HepG2 (cell line): ENCODE data around the gene PBX1. TPM values are rescaled to one million over a fixed set of nuclear protein-coding genes. Genes with fewer than 3 reads are reported as not detected.

Experiments used
- ATAC-seq: fragments of 200-7000 bp; cut with Tn5 transposase; 3 replicates; pipeline ENCODE4 v1.9.1; 2020; ENCODE audit warnings: mild to moderate bottlenecking, moderate library complexity
- BruUV-seq: library from RNA; stranded (reverse); fragments of 400-500 nt; replicated peaks from 2 replicates; lab custom pipeline; 2021; lab: Mats Ljungman, UMichigan
- CTCF ChIA-PET: fragments of 300-600 bp; formaldehyde crosslinking; extraction: SDS; loops from one replicate; lab custom pipeline; 2021; ENCODE audit warnings: low total read pairs, inconsistent platforms, low intra/inter-chr PET ratio; lab: Yijun Ruan, JAX
- POLR2A ChIA-PET: fragments of 350-600 bp; sonication (Branson Sonifier 250); formaldehyde crosslinking; loops from one replicate; lab custom pipeline; 2020; ENCODE audit warnings: antibody characterized with exemption, inconsistent platforms; lab: Yijun Ruan, JAX
- DNase-seq: peaks from one replicate; pipeline ENCODE4 v3.0.0-alpha.2; 2015; ENCODE audit warnings: low spot score
- FAIRE-seq: peaks from 3 replicates; lab custom pipeline; 2011; peaks lifted over from hg19 to GRCh38; lab: Jason Lieb, UNC
- H2AFZ ChIP-seq: one replicate; pipeline ENCODE4 v1.6.1; 2011; ENCODE audit warnings: low read length, inconsistent platforms
- H3K27ac ChIP-seq: fragments of 300-600 bp; 3 replicates; pipeline ENCODE4 v1.8.0; 2011; ENCODE audit warnings: mixed run types, mild to moderate bottlenecking, mixed read lengths, low read length, inconsistent platforms; ENCODE audit not compliant: insufficient read depth; ENCODE audit errors: extremely low read length
- H3K27me3 ChIP-seq, 2 experiments: fragments of 200-600 bp in 1 of 2; 2 replicates in 1 of 2; 3 replicates in 1 of 2; pipeline versions ENCODE4 v1.6.0 to v1.8.0; 2011; ENCODE audit warnings: low read length in 2 of 2, mild to moderate bottlenecking in 2 of 2, moderate library complexity in 2 of 2, inconsistent platforms in 1 of 2; ENCODE audit not compliant: insufficient read depth in 2 of 2, control insufficient read depth in 1 of 2
- H3K36me3 ChIP-seq, 2 experiments: fragments of 200-600 bp in 1 of 2; replicated peaks in 1 of 2; 2 replicates in 1 of 2; 3 replicates in 1 of 2; pipeline versions ENCODE4 v1.5.1 to v1.8.0; 2011; ENCODE audit warnings: low read length in 2 of 2, inconsistent platforms in 1 of 2; ENCODE audit not compliant: insufficient read depth in 2 of 2, control insufficient read depth in 1 of 2
- H3K4me1 ChIP-seq: 2 replicates; pipeline ENCODE4 v1.5.1; 2012; ENCODE audit warnings: low read length, inconsistent platforms; ENCODE audit not compliant: insufficient read depth
- H3K4me2 ChIP-seq: 2 replicates; pipeline ENCODE4 v1.6.0; 2011; ENCODE audit warnings: low read depth, low read length, inconsistent platforms
- H3K4me3 ChIP-seq, 3 experiments: fragments of 200-600 bp in 1 of 3; sonication (generic), shearing (Covaris generic) in 1 of 3; replicated peaks in 1 of 3; 2 replicates each; pipeline ENCODE4 v1.5.1; 2011 to 2016; ENCODE audit warnings: low read length in 3 of 3, inconsistent platforms in 2 of 3, low read depth in 2 of 3, mild to moderate bottlenecking in 2 of 3, control low read depth in 1 of 3, mixed read lengths in 1 of 3; ENCODE audit not compliant: insufficient read depth in 1 of 3
- H3K79me2 ChIP-seq: one replicate; pipeline ENCODE4 v1.6.1; 2011; ENCODE audit warnings: low read length, inconsistent platforms; ENCODE audit not compliant: insufficient read depth
- H3K9ac ChIP-seq: 2 replicates; pipeline ENCODE4 v1.6.0; 2011; ENCODE audit warnings: mild to moderate bottlenecking, low read depth, low read length, inconsistent platforms; ENCODE audit not compliant: insufficient read depth
- H3K9me3 ChIP-seq: 2 replicates; pipeline ENCODE4 v1.5.1; 2012; ENCODE audit warnings: mild to moderate bottlenecking, low read length
- H4K20me1 ChIP-seq: 2 replicates; pipeline ENCODE4 v1.6.0; 2011; ENCODE audit warnings: inconsistent platforms, mild to moderate bottlenecking, low read length, moderate library complexity; ENCODE audit not compliant: insufficient read depth
- CBX5 ChIP-seq: sonication (generic); formaldehyde crosslinking; IDR thresholded peaks from 2 replicates; pipeline ENCODE4 v1.4.0; 2020; ENCODE audit warnings: missing genetic modification reagents, borderline replicate concordance
- CERS6 ChIP-seq: sonication (generic); formaldehyde crosslinking; IDR thresholded peaks from 2 replicates; pipeline ENCODE4 v1.5.0; 2020; ENCODE audit warnings: missing genetic modification reagents
- DRAP1 ChIP-seq: IDR thresholded peaks from 2 replicates; pipeline ENCODE4 v1.6.1; 2016; ENCODE audit warnings: missing genetic modification reagents, missing compliant biosample characterization
- ERF ChIP-seq: IDR thresholded peaks from 2 replicates; pipeline ENCODE4 v1.6.1; 2018; ENCODE audit warnings: missing biosample characterization, missing genetic modification reagents
- MXI1 ChIP-seq: IDR thresholded peaks from 3 replicates; pipeline ENCODE4 v1.6.1; 2012; ENCODE audit warnings: low read depth, low read length, inconsistent platforms, borderline replicate concordance
- NFKBIZ ChIP-seq: IDR thresholded peaks from 2 replicates; pipeline ENCODE4 v1.6.1; 2018; ENCODE audit warnings: missing genetic modification reagents, missing compliant biosample characterization
- PHF21A ChIP-seq: sonication (generic); formaldehyde crosslinking; IDR thresholded peaks from 2 replicates; pipeline ENCODE4 v1.5.0; 2020; ENCODE audit warnings: mild to moderate bottlenecking, missing genetic modification reagents
- REST ChIP-seq, 2 experiments: IDR thresholded peaks; 2 replicates each; pipeline ENCODE4 v1.6.1; 2011 to 2012; ENCODE audit warnings: low read length in 2 of 2, borderline replicate concordance in 1 of 2, low read depth in 1 of 2, mild to moderate bottlenecking in 1 of 2, moderate library complexity in 1 of 2
- SNAI1 ChIP-seq: sonication (generic); formaldehyde crosslinking; IDR thresholded peaks from 2 replicates; pipeline ENCODE4 v1.5.0; 2020; ENCODE audit warnings: mild to moderate bottlenecking, missing genetic modification reagents, borderline replicate concordance
- ZBTB42 ChIP-seq: sonication (generic); formaldehyde crosslinking; IDR thresholded peaks from 2 replicates; pipeline ENCODE4 v1.5.0; 2020; ENCODE audit warnings: mild to moderate bottlenecking, missing genetic modification reagents
- ZFX ChIP-seq: sonication (generic); formaldehyde crosslinking; IDR thresholded peaks from 2 replicates; pipeline ENCODE4 v1.4.0; 2020; ENCODE audit warnings: mild to moderate bottlenecking, low read depth, missing genetic modification reagents, moderate library complexity
- ZNF205 ChIP-seq: IDR thresholded peaks from 2 replicates; pipeline ENCODE4 v1.6.1; 2018; ENCODE audit warnings: missing biosample characterization, missing genetic modification reagents
- ZNF329 ChIP-seq: sonication (generic); formaldehyde crosslinking; IDR thresholded peaks from 2 replicates; pipeline ENCODE4 v1.9.0; 2021; ENCODE audit warnings: low read depth, mild to moderate bottlenecking, missing genetic modification reagents
- ZNF331 ChIP-seq: sonication (generic); formaldehyde crosslinking; IDR thresholded peaks from 2 replicates; pipeline ENCODE4 v1.4.0; 2020; ENCODE audit warnings: missing genetic modification reagents
- ZNF34 ChIP-seq: sonication (generic); formaldehyde crosslinking; IDR thresholded peaks from 2 replicates; pipeline ENCODE4 v1.4.0; 2020; ENCODE audit warnings: mild to moderate bottlenecking, missing genetic modification reagents, borderline replicate concordance
- ZNF383 ChIP-seq: sonication (generic); formaldehyde crosslinking; IDR thresholded peaks from 2 replicates; pipeline ENCODE4 v1.4.0; 2020; ENCODE audit warnings: missing genetic modification reagents, mild to moderate bottlenecking, borderline replicate concordance
- WGBS: methylation state at CpG from one replicate; pipeline ENCODE4 v1.1.6; 2017; ENCODE audit warnings: low lambda C conversion rate; 5-methylcytosine and 5-hydroxymethylcytosine counted together
- in situ Hi-C: cut with HindIII; loops from 2 replicates; pipeline ENCODE4 v1.10.0; 2017; ENCODE audit warnings: low pct_unique_long_range_greater_than_20kb; ENCODE audit not compliant: extremely low pct_ligation_motif_present
- intact Hi-C: fragments of 100-400 bp; cut with micrococcal nuclease; formaldehyde crosslinking; loops from one replicate; pipeline ENCODE4 v1.10.0; 2022; ENCODE audit not compliant: unreplicated experiment
- polyA plus RNA-seq, 8 experiments: library from polyadenylated mRNA; depleted of rRNA in 3 of 8; stranded (reverse) in 7 of 8; unstranded in 1 of 8; fragments of >200 nt; fragmentation: Illumina TruSeq in 4 of 8; extraction: Trizol in 4 of 8; gene quantifications; 2 replicates each; pipeline versions ENCODE4 v1.2.1 to v1.2.3, GENCODE V29; 2011 to 2016; ENCODE audit warnings: low read depth in 4 of 8, missing spikeins in 1 of 8, mixed read lengths in 1 of 8; ENCODE audit not compliant: insufficient read depth in 1 of 8
- total RNA-seq, 5 experiments: library from RNA; depleted of rRNA; stranded (reverse); fragments of >200 nt; fragmentation: Illumina TruSeq; extraction: Trizol; gene quantifications; 2 replicates each; pipeline ENCODE4 v1.2.3, GENCODE V29; 2016; ENCODE audit warnings: low read depth in 1 of 5

Gene PBX1
- total and polyA plus RNA-seq, 2 of the 13 experiments (the other 11 are each of a cell fraction or from before 2014, with no cell fraction given): 0.24 TPM; not detected in 1

- TF ChIP-seq ZNF34 (CRISPR knock-in tag): no peak
- no peak for TF ChIP-seq DRAP1 (CRISPR knock-in tag)
- TF ChIP-seq MXI1: no peak
Measured at GRCh38 chr1:164560121-164560541, 1.1 kb downstream of the PBX1 start (continued).

GRCh38 chr1:164560556-164560955 is 1.6 kb downstream of the PBX1 start:
- no peaks in the 10 kb centered on the region for H3K9me3 ChIP-seq
- intact Hi-C loops: no loop called here
- WGBS: 54% methylated on average over 2 of the region's 2 CpGs
- POLR2A ChIA-PET: no interaction called here
- ATAC-seq: no peak
- no peak overlapping the region for H3K9ac ChIP-seq
- in situ Hi-C loops: no loop called here
- BruUV-seq: no TSS peak
- CTCF ChIA-PET: no interaction called here
- no peak overlapping the region for H3K4me2 ChIP-seq
- peaks cover 0 to 13% of the 10 kb centered on the region in 2 experiments; a peak in 2 of 5 replicates for H3K27me3 ChIP-seq
- 0 out of 2 replicates have a peak, but pooled peaks cover 9% of the 10 kb centered on the region for H3K4me1 ChIP-seq
- H2AFZ ChIP-seq: no peak overlapping the region
- FAIRE-seq: no peak
- H3K4me3 ChIP-seq: no peak overlapping the region
- TF ChIP-seq ZNF331 (CRISPR knock-in tag) (no peak), PHF21A (CRISPR knock-in tag) (no peak), ZNF205 (CRISPR knock-in tag) (no peak), ZNF329 (no peak), ZBTB42 (CRISPR knock-in tag) (no peak), CERS6 (CRISPR knock-in tag) (no peak), ZFX (CRISPR knock-in tag) (no peak), ERF (no peak), CBX5 (CRISPR knock-in tag) (no peak), NFKBIZ (CRISPR knock-in tag) (no peak), REST (IDR thresholded peaks at IDR 0.05; ENCODE audit: borderline replicate concordance in 1 of 2, low read depth in 1 of 2, low read length in 2 of 2) (no peak), SNAI1 (CRISPR knock-in tag) (no peak), ZNF383 (no peak)
- no peaks in the 10 kb centered on the region for H3K79me2 ChIP-seq
- H3K36me3 ChIP-seq: no peaks in the 10 kb centered on the region
- H3K27ac ChIP-seq: no peak overlapping the region
- no peak for DNase-seq
- no peaks in the 10 kb centered on the region for H4K20me1 ChIP-seq
